Neural cell (in vitro differentiated cells): ENCODE measurements around the gene SLC25A11. TPM values are rescaled to one million over a fixed set of nuclear protein-coding genes. Genes with fewer than 3 reads are reported as not detected.

Experiments used
- H2AFZ ChIP-seq: fragments of 200-600, 300-800 bp; sonication (generic), shearing (Covaris generic); 2 replicates; pipeline ENCODE4 v1.6.0; 2014; ENCODE audit warnings: low read depth, mild to moderate bottlenecking, antibody characterized with exemption, low read length, moderate library complexity
- H3F3A ChIP-seq: fragments of 200-600 bp; shearing (Covaris generic); 2 replicates; pipeline ENCODE4 v1.6.1; 2016; ENCODE audit warnings: mild to moderate bottlenecking, moderate library complexity, mixed read lengths, antibody characterized with exemption, low read length; ENCODE audit not compliant: insufficient read depth, poor library complexity, severe bottlenecking
- H3K27ac ChIP-seq: fragments of 200-600, 300-800 bp; sonication (generic), shearing (Covaris generic); 2 replicates; pipeline ENCODE4 v1.5.1; 2014; ENCODE audit warnings: mild to moderate bottlenecking, low read length, moderate library complexity
- H3K27me3 ChIP-seq: fragments of 300-800, 200-600 bp; sonication (generic), shearing (Covaris generic); 2 replicates; pipeline ENCODE4 v1.6.0; 2014; ENCODE audit warnings: mild to moderate bottlenecking, low read depth, low read length, moderate library complexity; ENCODE audit not compliant: insufficient read depth
- H3K36me3 ChIP-seq: fragments of 300-800, 200-600 bp; sonication (generic), shearing (Covaris generic); 2 replicates; pipeline ENCODE4 v1.5.1; 2014; ENCODE audit warnings: mild to moderate bottlenecking, antibody characterized with exemption, low read length, moderate library complexity; ENCODE audit not compliant: insufficient read depth
- H3K4me2 ChIP-seq: fragments of 300-800, 200-600 bp; sonication (generic), shearing (Covaris generic); 2 replicates; pipeline ENCODE4 v1.6.0; 2014; ENCODE audit warnings: mild to moderate bottlenecking, low read length
- H3K4me3 ChIP-seq: fragments of 300-800, 200-600 bp; sonication (generic), shearing (Covaris generic); 2 replicates; pipeline ENCODE4 v1.5.1; 2014; ENCODE audit warnings: mild to moderate bottlenecking, low read length, moderate library complexity
- H3K79me2 ChIP-seq: fragments of 200-600 bp; shearing (Covaris generic); replicated peaks from 2 replicates; pipeline ENCODE4 v1.6.0; 2014; ENCODE audit warnings: mild to moderate bottlenecking, low read length, moderate library complexity; ENCODE audit not compliant: insufficient read depth
- H3K9ac ChIP-seq: fragments of 300-800, 200-600 bp; sonication (generic), shearing (Covaris generic); 2 replicates; pipeline ENCODE4 v1.6.1; 2016; ENCODE audit warnings: mild to moderate bottlenecking, low read length, mixed read lengths
- H3K9me2 ChIP-seq: fragments of 200-600 bp; shearing (Covaris generic); 2 replicates; pipeline ENCODE4 v1.6.1; 2016; ENCODE audit warnings: mild to moderate bottlenecking, low read length, mixed read lengths; ENCODE audit not compliant: insufficient read depth
- H3K9me3 ChIP-seq: fragments of 200-600, 300-800 bp; sonication (generic), shearing (Covaris generic); 2 replicates; pipeline ENCODE4 v1.6.1; 2016; ENCODE audit warnings: mild to moderate bottlenecking, mixed run types, low read length, moderate library complexity, mixed read lengths
- H4K20me1 ChIP-seq: fragments of 200-600 bp; shearing (Covaris generic); 2 replicates; pipeline ENCODE4 v1.6.1; 2016; ENCODE audit warnings: mild to moderate bottlenecking, mixed run types; ENCODE audit not compliant: insufficient read depth
- CTCF ChIP-seq: fragments of 450-650 bp; IDR thresholded peaks from 2 replicates; pipeline ENCODE4 v1.5.1; 2014; ENCODE audit warnings: antibody characterized with exemption, mild to moderate bottlenecking, moderate library complexity; ENCODE audit not compliant: poor library complexity, severe bottlenecking
- EP300 ChIP-seq: fragments of 450-650 bp; conservative IDR thresholded peaks from 2 replicates; pipeline ENCODE4 v1.6.1; 2014; ENCODE audit warnings: antibody characterized with exemption, mild to moderate bottlenecking, moderate library complexity; ENCODE audit not compliant: poor library complexity, severe bottlenecking
- EZH2 ChIP-seq: fragments of 200-600, 300-800 bp; shearing (Covaris generic), sonication (generic); IDR thresholded peaks from 2 replicates; pipeline ENCODE4 v1.6.1; 2014; ENCODE audit warnings: antibody characterized with exemption, low read length, borderline replicate concordance, mild to moderate bottlenecking; ENCODE audit not compliant: insufficient read depth, poor library complexity, severe bottlenecking
- MXI1 ChIP-seq: fragments of 450-650 bp; conservative IDR thresholded peaks from 2 replicates; pipeline ENCODE4 v1.6.1; 2014; ENCODE audit warnings: antibody characterized with exemption, mild to moderate bottlenecking; ENCODE audit not compliant: poor library complexity, severe bottlenecking
- POLR2AphosphoS5 ChIP-seq: IDR thresholded peaks from 2 replicates; pipeline ENCODE4 v1.6.1; 2012
- RAD21 ChIP-seq: fragments of 450-650 bp; conservative IDR thresholded peaks from 2 replicates; pipeline ENCODE4 v1.6.1; 2014; ENCODE audit warnings: antibody characterized with exemption, mild to moderate bottlenecking, moderate library complexity
- REST ChIP-seq: IDR thresholded peaks from 2 replicates; pipeline ENCODE4 v1.6.1; 2012; ENCODE audit warnings: borderline replicate concordance
- SMC3 ChIP-seq: fragments of 450-650 bp; conservative IDR thresholded peaks from 2 replicates; pipeline ENCODE4 v1.6.1; 2014; ENCODE audit warnings: antibody characterized with exemption, mild to moderate bottlenecking, moderate library complexity; ENCODE audit not compliant: poor library complexity
- TAF1 ChIP-seq: IDR thresholded peaks from 2 replicates; pipeline ENCODE4 v1.6.1; 2012; ENCODE audit warnings: low read depth
- polyA plus RNA-seq: library from polyadenylated mRNA; depleted of rRNA; stranded (reverse); fragments of >200 nt; gene quantifications from 2 replicates; pipeline ENCODE4 v1.2.3, GENCODE V29; 2014

SLC25A11 gene
- polyA plus RNA-seq, 1 donor from 2014 or later = 172 TPM

GRCh38 chr17:4933646-4934045 lies 6.2 kb downstream of the SLC25A11 start:
- Histone ChIP-seq H3K4me2 (no peak overlapping the region), H2AFZ (no peak overlapping the region), H4K20me1 (no peaks in the 10 kb centered on the region), H3K27me3 (no peaks in the 10 kb centered on the region), H3F3A (no peaks in the 10 kb centered on the region), H3K9me3 (no peaks in the 10 kb centered on the region), H3K27ac (no peak overlapping the region), H3K9me2 (no peaks in the 10 kb centered on the region), H3K9ac (no peak overlapping the region), H3K4me3 (no peak overlapping the region), H3K79me2 (peaks cover 3% of the 10 kb centered on the region), H3K36me3 (no peaks in the 10 kb centered on the region)
- TF ChIP-seq EZH2 = no peak
- TF ChIP-seq MXI1 = no peak
- no peak for TF ChIP-seq POLR2AphosphoS5
- no peak for TF ChIP-seq SMC3
- TF ChIP-seq RAD21 = no peak
- TF ChIP-seq TAF1 = no peak
- no peak for TF ChIP-seq EP300
- TF ChIP-seq CTCF = no peak
- TF ChIP-seq REST = no peak

- no peaks in the 10 kb centered on the region for H3K79me2 ChIP-seq
- H3K9me3 ChIP-seq = no peaks in the 10 kb centered on the region
- H3K9me2 ChIP-seq = no peaks in the 10 kb centered on the region
- H3K4me2 ChIP-seq = no peak overlapping the region
- no peak overlapping the region for H3K9ac ChIP-seq
- no peak overlapping the region for H3K27ac ChIP-seq
- H4K20me1 ChIP-seq = no peaks in the 10 kb centered on the region
- H2AFZ ChIP-seq = no peak overlapping the region
- no peaks in the 10 kb centered on the region for H3K27me3 ChIP-seq
- no peak for TF ChIP-seq SMC3
- no peak for TF ChIP-seq EP300
- TF ChIP-seq POLR2AphosphoS5 = no peak
- no peaks in the 10 kb centered on the region for H3K36me3 ChIP-seq
- no peaks in the 10 kb centered on the region for H3F3A ChIP-seq
- no peak overlapping the region for H3K4me3 ChIP-seq
Observed at GRCh38 chr17:4932756-4933155, 7.1 kb downstream of the SLC25A11 start.

GRCh38 chr17:4931963-4932362 lies 7.9 kb downstream of the SLC25A11 start, which contains the start of gene GP1BA:
Gene GP1BA, plus strand, starts transcription at chr17:4932277. Its CDS starts 328 bp downstream, at chr17:4932605.
- Histone ChIP-seq H3F3A (no peaks in the 10 kb centered on the region), H3K27ac (no peak within 1 kb of the TSS), H3K27me3 (no peaks in the 10 kb centered on the region), H3K36me3 (no peaks in the 10 kb centered on the region), H3K9me2 (no peaks in the 10 kb centered on the region), H3K9ac (no peak within 1 kb of the TSS), H4K20me1 (no peaks in the 10 kb centered on the region), H3K79me2 (no peaks in the 10 kb centered on the region), H3K4me3 (no peak within 1 kb of the TSS), H3K9me3 (no peaks in the 10 kb centered on the region), H3K4me2 (no peak within 1 kb of the TSS), H2AFZ (no peak within 1 kb of the TSS)
- TF ChIP-seq POLR2AphosphoS5 = no peak
- TF ChIP-seq MXI1 = no peak
- no peak for TF ChIP-seq EZH2
- TF ChIP-seq REST = no peak
- TF ChIP-seq CTCF = no peak
- TF ChIP-seq RAD21 = no peak
- no peak for TF ChIP-seq TAF1
- no peak for TF ChIP-seq EP300
- no peak for TF ChIP-seq SMC3
